H1 (cell line): ENCODE data around the gene FBN2. TPM values are rescaled to one million over a fixed set of nuclear protein-coding genes. Genes with fewer than 3 reads are reported as not detected.

Experiments used
- CEBPB ChIP-seq: IDR thresholded peaks from 2 replicates; pipeline ENCODE4 v1.6.1; 2012; ENCODE audit warnings: low read depth, low read length
- CHD1 ChIP-seq: IDR thresholded peaks from 2 replicates; pipeline ENCODE4 v1.6.1; 2012; ENCODE audit warnings: low read depth, low read length, improper control_type of control experiment
- polyA plus RNA-seq, 7 experiments: library from polyadenylated mRNA; depleted of rRNA in 3 of 7; stranded (reverse) in 5 of 7; unstranded in 2 of 7; fragments of >200 nt in 5 of 7; fragments of 200-250 nt in 2 of 7; gene quantifications; 1 replicate in 5 of 7; 2 replicates in 1 of 7; 4 replicates in 1 of 7; pipeline versions ENCODE4 v1.2.1 to v1.2.3, GENCODE V29; 2011 to 2013; ENCODE audit warnings: missing spikeins in 2 of 7, mixed read lengths in 2 of 7
- total RNA-seq: library from RNA; stranded (reverse); fragmentation: NEBNext Ultra II Directional; extraction: Animal tissue kit (Norgen Biotek cat#: 25700); gene quantifications from 2 replicates; pipeline ENCODE4 v1.2.1, GENCODE V29; 2021

Gene FBN2
- total and polyA plus RNA-seq, 2 of the 8 experiments (the other 6 are each of a cell fraction or from before 2014, with no cell fraction given), result 14.1 to 16.3 TPM

DNA sequence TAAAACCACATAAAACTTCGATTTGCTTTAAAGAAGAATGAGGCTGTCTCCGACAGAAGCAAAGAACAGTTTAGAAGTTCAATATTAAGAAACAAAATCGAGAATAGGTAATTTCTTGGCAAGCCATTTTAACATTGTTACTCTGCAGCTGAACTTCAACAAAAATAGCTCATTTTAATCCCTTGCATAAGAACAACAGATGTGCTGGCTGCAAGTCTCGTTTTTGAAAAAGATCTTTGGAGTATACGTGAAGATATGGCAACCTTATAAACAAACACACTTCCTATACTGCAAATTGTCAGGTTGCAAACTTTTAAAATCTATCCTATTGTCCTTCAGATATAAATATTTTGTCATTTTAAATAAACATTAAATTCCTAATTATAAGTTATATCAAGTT lies 71.5 kb downstream of the FBN2 start (continued):
- TF ChIP-seq CHD1, result no peak
- no peak for TF ChIP-seq CEBPB
